ENCODE data around the gene STAG3. TPM values are rescaled to one million over a fixed set of nuclear protein-coding genes. Genes with fewer than 3 reads are reported as not detected.

STAG3 gene
- total RNA-seq, 4 donors from 2014 or later, result 0.13 to 5.5 TPM; not detected in 2

DNA sequence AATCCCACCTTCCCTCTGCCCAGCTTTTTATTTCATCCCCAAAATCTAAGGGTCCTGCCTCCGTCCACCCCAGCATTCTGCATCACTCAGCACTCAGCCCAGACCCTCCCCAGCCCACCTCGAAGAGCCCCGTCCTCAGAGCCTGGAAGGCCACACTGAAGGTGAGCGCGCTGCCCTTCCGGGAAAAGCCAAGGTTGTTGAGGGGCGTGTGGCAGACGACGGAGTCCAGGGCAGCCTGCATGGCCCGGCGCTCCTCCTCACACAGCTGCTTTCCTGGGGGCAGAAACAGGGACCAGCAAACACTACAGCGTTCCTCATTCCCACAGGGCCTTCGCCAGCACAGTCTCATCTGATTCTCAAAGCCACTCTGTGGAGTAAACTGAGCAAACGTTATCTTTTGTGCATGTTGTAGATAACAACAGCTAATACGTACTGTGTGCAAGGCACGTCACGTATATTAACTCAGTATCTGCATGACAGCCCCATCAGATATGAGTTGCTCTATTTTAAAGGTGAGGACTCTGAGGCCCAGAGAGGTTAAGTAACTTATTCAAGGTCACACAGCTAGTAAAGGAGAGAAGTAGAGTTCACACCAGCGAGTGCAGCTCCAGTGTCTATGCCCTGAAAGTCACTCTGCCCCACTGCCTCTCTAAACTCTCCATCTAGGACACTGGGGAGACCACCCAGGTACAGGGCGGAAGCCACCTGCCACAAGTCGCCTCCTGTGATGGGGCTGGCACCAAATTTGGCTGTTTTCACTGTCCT lies 22.0 kb upstream of the STAG3 start:
- in situ Hi-C loops (cut with MboI; ENCODE audit: low sequenced_read_pairs in 4 of 4) (loop anchor here in 1 of 4 donors (25.0 kb wide), 1 partner anchor 182 kb away; no protein-coding TSS in a partner anchor), intact Hi-C loops (cut with DNase I; ENCODE audit: low total_unique reads) (no loop called here)
- DNase-seq (no peak), ATAC-seq (no peak)
- Histone ChIP-seq H3K4me3 (no peak overlapping the region), H3K9me3 (no peaks in the 10 kb centered on the region), H3K27me3 (no peaks in the 10 kb centered on the region), H3K36me3 (peaks cover 0 to 40% of the 10 kb centered on the region in 2 donors), H3K4me1 (peaks cover 6 to 17% of the 10 kb centered on the region in 2 donors), H3K27ac (no peak overlapping the region)
- TF ChIP-seq, protein P1, sequence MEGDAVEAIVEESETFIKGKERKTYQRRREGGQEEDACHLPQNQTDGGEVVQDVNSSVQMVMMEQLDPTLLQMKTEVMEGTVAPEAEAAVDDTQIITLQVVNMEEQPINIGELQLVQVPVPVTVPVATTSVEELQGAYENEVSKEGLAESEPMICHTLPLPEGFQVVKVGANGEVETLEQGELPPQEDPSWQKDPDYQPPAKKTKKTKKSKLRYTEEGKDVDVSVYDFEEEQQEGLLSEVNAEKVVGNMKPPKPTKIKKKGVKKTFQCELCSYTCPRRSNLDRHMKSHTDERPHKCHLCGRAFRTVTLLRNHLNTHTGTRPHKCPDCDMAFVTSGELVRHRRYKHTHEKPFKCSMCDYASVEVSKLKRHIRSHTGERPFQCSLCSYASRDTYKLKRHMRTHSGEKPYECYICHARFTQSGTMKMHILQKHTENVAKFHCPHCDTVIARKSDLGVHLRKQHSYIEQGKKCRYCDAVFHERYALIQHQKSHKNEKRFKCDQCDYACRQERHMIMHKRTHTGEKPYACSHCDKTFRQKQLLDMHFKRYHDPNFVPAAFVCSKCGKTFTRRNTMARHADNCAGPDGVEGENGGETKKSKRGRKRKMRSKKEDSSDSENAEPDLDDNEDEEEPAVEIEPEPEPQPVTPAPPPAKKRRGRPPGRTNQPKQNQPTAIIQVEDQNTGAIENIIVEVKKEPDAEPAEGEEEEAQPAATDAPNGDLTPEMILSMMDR (IDR thresholded peaks at IDR 0.05 in 4 of 5, conservative IDR thresholded peaks at IDR 0.05 in 1 of 5), result no peak
- TF ChIP-seq POLR2A (IDR thresholded peaks at IDR 0.05), result no peak

DNA sequence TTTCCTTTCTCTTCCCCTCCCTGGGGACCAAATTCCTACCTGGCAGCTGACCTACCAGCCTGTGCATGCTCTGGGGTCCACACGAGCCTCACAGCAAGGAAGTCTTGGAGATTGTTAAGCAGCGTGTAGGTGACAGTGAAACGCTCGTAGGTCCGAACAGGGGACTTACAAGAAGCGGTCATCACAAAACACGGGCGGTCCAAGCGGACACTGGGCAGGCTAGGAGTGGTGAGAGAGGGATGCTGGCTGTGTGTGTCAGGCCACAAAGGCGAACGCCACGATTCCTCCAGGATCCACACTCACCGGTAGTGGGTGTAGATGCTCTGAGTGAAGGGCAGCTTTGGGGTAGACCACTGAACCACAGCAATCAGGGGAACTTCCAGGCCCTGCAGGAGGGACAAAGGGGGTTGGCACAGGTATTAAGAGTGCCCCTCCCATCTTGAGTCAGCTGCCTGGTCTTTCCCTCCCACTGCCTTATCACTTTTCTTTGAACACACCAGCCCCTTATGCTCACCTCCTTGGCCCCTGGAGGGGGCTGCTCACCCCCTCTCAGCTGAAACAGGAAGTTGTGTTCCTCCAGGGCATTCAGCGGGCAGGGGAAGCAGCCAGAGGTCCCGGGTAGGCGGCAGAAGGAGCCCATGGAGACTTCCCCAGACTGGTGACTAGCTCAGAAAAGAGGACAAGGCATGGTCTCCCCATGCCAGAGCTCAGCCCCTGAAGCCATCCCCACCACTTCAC lies 21.2 kb upstream of the STAG3 start:
- Histone ChIP-seq H3K27me3 (no peaks in the 10 kb centered on the region), H3K4me3 (no peak overlapping the region), H3K9me3 (no peaks in the 10 kb centered on the region), H3K27ac (no peak overlapping the region), H3K36me3 (peaks cover 0 to 40% of the 10 kb centered on the region in 2 donors), H3K4me1 (peaks cover 6 to 17% of the 10 kb centered on the region in 2 donors)
- ATAC-seq (no peak), DNase-seq (no peak)
- intact Hi-C loops (cut with DNase I; ENCODE audit: low total_unique reads), result no loop called here
- TF ChIP-seq, protein P1 (IDR thresholded peaks at IDR 0.05 in 4 of 5, conservative IDR thresholded peaks at IDR 0.05 in 1 of 5), result no peak
- no peak for TF ChIP-seq POLR2A (IDR thresholded peaks at IDR 0.05)
- in situ Hi-C loops (cut with MboI; ENCODE audit: low sequenced_read_pairs in 4 of 4), result loop anchor here in 1 of 4 donors (25.0 kb wide), 1 partner anchor 181 kb away; no protein-coding TSS in a partner anchor

DNA sequence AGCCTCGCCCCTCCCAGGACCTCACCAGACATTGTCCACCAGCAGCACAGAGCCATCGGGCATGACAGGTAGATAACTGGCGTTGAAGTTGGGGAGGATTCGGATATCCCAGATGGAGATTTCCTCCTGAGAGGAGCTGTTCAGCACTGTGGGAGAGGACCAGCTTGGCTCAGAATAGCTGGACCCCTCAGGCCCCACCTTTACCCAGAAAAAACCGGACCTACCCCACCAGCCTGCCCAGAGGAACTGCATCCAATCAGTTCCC lies 20.7 kb upstream of the STAG3 start:
- no peak for ATAC-seq
- DNase-seq, result no peak
- no peaks in the 10 kb centered on the region for H3K9me3 ChIP-seq
- no peak overlapping the region for H3K4me3 ChIP-seq
- intact Hi-C loops (cut with DNase I; ENCODE audit: low total_unique reads), result no loop called here
- peaks cover 6 to 17% of the 10 kb centered on the region in 2 donors for H3K4me1 ChIP-seq
- H3K27ac ChIP-seq, result peak overlapping the region in 1 of 4 donors; percentile 75
- in situ Hi-C loops (cut with MboI; ENCODE audit: low sequenced_read_pairs in 4 of 4), result loop anchor here in 1 of 4 donors (25.0 kb wide), 1 partner anchor 180 kb away; no protein-coding TSS in a partner anchor
- H3K36me3 ChIP-seq, result peaks cover 0 to 40% of the 10 kb centered on the region in 2 donors
- TF ChIP-seq, protein P1 (IDR thresholded peaks at IDR 0.05 in 4 of 5, conservative IDR thresholded peaks at IDR 0.05 in 1 of 5), result no peak
- H3K27me3 ChIP-seq, result no peaks in the 10 kb centered on the region

DNA sequence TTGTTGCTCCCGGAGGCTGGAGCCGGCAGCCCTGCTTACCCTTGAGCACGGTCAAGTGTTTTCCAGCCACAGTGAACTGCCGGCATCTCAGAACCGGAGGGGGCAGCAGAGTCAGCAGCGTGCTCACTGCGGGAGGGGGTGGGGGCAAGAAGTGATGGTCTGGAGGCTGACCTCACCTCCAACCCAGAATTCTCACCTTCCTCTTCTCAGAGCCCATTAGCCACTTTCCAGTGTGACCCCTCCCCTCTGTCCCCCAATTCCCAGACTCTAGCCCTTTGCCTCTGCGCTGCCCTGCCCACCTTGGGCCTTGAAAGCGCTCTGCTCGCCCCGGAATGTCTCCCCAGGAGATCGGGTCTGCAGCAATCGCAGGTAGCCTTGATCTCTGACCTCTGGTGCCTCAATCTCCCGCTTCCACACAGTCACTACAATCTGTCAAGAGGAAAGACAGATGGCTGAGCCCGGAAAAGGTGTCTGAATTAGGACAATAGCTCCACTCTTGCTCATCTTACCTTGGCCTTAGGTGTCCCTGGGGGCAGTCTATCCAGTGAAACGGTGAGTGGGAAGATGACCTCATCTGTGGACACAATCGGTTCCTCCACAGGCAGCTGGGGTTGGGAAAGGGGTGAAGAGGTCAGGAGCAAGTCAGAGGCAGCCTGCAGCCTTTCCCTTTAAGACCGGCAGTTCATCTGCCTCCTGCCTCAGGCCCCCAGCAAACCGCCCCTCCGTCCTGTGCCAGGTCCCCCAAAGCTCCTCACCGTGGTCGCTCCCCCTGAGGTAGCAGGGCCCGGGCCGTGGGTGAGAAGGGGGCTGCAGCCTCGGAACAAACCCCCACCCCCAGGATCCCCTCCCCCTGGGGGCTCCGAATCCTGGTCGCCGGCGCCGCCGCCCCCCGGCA lies 20.1 kb upstream of the STAG3 start:
- peak overlapping the region; percentile 60 to 86 (median 72) for H3K27ac ChIP-seq
- intact Hi-C loops (cut with DNase I; ENCODE audit: low total_unique reads) (no loop called here), in situ Hi-C loops (cut with MboI; ENCODE audit: low sequenced_read_pairs in 4 of 4) (loop anchor here in 1 of 4 donors (25.0 kb wide), 1 partner anchor 180 kb away; no protein-coding TSS in a partner anchor)
- H3K36me3 ChIP-seq, result peaks cover 0 to 38% of the 10 kb centered on the region in 2 donors
- no peaks in the 10 kb centered on the region for H3K9me3 ChIP-seq
- H3K4me3 ChIP-seq, result peak overlapping the region; percentile 67 to 90 (median 70)
- DNase-seq (peak in 1 of 2 donors; percentile 37), ATAC-seq (peak; percentile 28 to 57)
- TF ChIP-seq POLR2A (IDR thresholded peaks at IDR 0.05), result no peak
- TF ChIP-seq, protein P1 (IDR thresholded peaks at IDR 0.05 in 4 of 5, conservative IDR thresholded peaks at IDR 0.05 in 1 of 5), result no peak
- peaks cover 6 to 17% of the 10 kb centered on the region in 2 donors for H3K4me1 ChIP-seq
- no peaks in the 10 kb centered on the region for H3K27me3 ChIP-seq

All from gastrocnemius medialis (tissue), 4 donors.